Activated gamma-delta T cell treated with Interleukin-2 at 50 U/mL for 16 hours (primary cell): Measurements from ENCODE around the gene TEX22.

Experiments used
- DNase-seq: peaks from one replicate; pipeline ENCODE4 v3.0.0-alpha.2; 2020

Gene TEX22

GRCh38 chr14:105385698-105386365, 12.5 kb upstream of the TEX22 start:
- no peak for DNase-seq

GRCh38 chr14:105386581-105387529, 11.5 kb upstream of the TEX22 start:
- no peak for DNase-seq

- DNase-seq, result no peak
Observed at GRCh38 chr14:105387530-105387922, 10.8 kb upstream of the TEX22 start.

GRCh38 chr14:105388110-105388951, 10.0 kb upstream of the TEX22 start:
- DNase-seq, result no peak

- no peak for DNase-seq
Observed at GRCh38 chr14:105388976-105389375, 9.4 kb upstream of the TEX22 start.

GRCh38 chr14:105389534-105389933, 8.8 kb upstream of the TEX22 start:
- no peak for DNase-seq

GRCh38 chr14:105389976-105390848, 8.1 kb upstream of the TEX22 start:
- DNase-seq, result no peak

- DNase-seq, result no peak
Observed at GRCh38 chr14:105390849-105391500, 7.4 kb upstream of the TEX22 start.

GRCh38 chr14:105391541-105391940, 6.8 kb upstream of the TEX22 start:
- no peak for DNase-seq

- no peak for DNase-seq
Observed at GRCh38 chr14:105392131-105393090, 5.9 kb upstream of the TEX22 start.

- no peak for DNase-seq
Observed at GRCh38 chr14:105393151-105393550, 5.2 kb upstream of the TEX22 start.

GRCh38 chr14:105394714-105395537, 3.4 kb upstream of the TEX22 start:
- no peak for DNase-seq

GRCh38 chr14:105395538-105395854, 2.8 kb upstream of the TEX22 start:
- no peak for DNase-seq

- no peak for DNase-seq
Observed at GRCh38 chr14:105397350-105397931, 897 bp upstream of the TEX22 start.

GRCh38 chr14:105398726-105399465, 558 bp downstream of the TEX22 start:
- DNase-seq, result no peak

GRCh38 chr14:105399466-105399775, 1.1 kb downstream of the TEX22 start:
- DNase-seq, result no peak

GRCh38 chr14:105400016-105400415, 1.7 kb downstream of the TEX22 start:
- DNase-seq, result no peak

- no peak for DNase-seq
Observed at GRCh38 chr14:105401699-105402098, 3.4 kb downstream of the TEX22 start.

- DNase-seq, result no peak
Observed at GRCh38 chr14:105408592-105408991, 10.3 kb downstream of the TEX22 start.
